ENCODE data around the gene SERPINE3.

SERPINE3 gene

DNA sequence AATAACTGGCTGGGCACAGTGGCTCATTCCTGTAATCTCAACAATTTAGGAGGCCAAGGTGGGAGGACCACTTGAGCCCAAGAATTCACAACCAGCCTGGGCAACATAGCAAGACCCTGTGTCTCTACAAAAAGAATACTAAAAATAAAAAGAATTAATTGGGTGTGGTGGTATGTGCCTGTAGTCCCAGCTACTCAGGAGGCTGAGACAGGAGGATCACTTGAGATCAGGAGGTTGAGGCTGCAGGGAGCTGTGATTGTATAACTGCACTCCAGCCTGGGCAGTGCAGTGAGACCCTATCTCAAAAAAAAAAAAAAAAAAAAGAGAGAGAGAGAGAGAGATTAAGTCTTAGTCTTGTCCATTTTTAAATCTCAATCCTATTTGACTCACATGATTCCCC, 35.6 kb upstream of the SERPINE3 start:
- DNase-seq: no peak
- Histone ChIP-seq H2BK15ac (replicated peaks; ENCODE audit: low read depth) (no peak overlapping the region), H3K18ac (ENCODE audit: low read length) (no peak overlapping the region), H3K79me2 (ENCODE audit: control insufficient read depth, insufficient read depth, low read length) (no peaks in the 10 kb centered on the region), H3K36me3 (ENCODE audit: control insufficient read depth, insufficient read depth, low read length) (no peaks in the 10 kb centered on the region), H3K79me1 (ENCODE audit: low read length) (no peaks in the 10 kb centered on the region), H3K23ac (ENCODE audit: low read length) (no peak overlapping the region), H3K4me2 (ENCODE audit: low read length) (no peak overlapping the region), H3K27me3 (ENCODE audit: insufficient read depth, low read length, poor library complexity) (no peaks in the 10 kb centered on the region), H4K5ac (ENCODE audit: low read length) (no peak overlapping the region), H3K4ac (ENCODE audit: low read depth, low read length) (no peak overlapping the region), H2BK120ac (ENCODE audit: low read depth, low read length) (no peak overlapping the region), H3K4me1 (ENCODE audit: control insufficient read depth, low read depth, low read length) (no peaks in the 10 kb centered on the region), H4K8ac (ENCODE audit: low read depth, low read length) (no peak overlapping the region), H3K4me3 (ENCODE audit: low read length) (no peak overlapping the region), H3K27ac (ENCODE audit: low read depth, low read length) (no peak overlapping the region), H2AK5ac (ENCODE audit: low read length) (no peak overlapping the region), H2BK5ac (ENCODE audit: low read length) (no peak overlapping the region), H3K9ac (ENCODE audit: low read length) (no peak overlapping the region), H3K56ac (ENCODE audit: low read length) (no peak overlapping the region)

DNA sequence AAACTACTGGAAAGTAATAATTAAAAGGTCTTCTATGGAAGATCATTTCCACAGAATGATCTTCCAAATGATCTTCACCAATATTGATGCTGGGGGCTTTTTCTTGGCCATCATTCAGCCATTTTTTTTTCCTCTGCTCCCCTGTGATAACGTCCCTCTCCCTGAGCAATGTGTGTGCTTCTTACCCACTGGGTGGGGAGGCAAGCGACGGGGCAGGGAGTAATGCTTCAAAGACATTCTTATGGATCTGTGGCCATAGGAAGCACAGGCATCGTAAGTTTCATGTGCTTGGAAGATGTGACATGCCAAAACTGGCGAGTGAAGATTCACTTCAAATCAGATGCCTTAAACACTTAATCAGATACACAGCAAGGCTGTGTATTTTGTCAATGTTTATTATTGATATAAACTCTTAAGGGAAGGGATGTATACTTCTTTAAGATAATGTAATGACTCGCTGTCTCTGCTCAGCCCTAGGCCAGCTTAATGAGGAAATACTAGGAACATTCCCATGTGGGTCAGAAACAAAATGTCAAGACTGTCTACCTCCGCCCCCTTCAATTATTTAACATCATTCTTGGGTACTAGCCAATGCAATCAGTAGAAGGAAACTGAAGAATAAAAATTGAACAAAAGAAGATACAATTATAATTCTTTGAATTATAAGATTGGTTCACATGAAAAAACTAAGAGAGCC, 34.1 kb upstream of the SERPINE3 start:
- no peak overlapping the region for H2BK5ac ChIP-seq (ENCODE audit: low read length)
- H3K4me2 ChIP-seq (ENCODE audit: low read length): no peak overlapping the region
- no peak overlapping the region for H3K4me3 ChIP-seq (ENCODE audit: low read length)
- H2BK120ac ChIP-seq (ENCODE audit: low read depth, low read length): no peak overlapping the region
- no peaks in the 10 kb centered on the region for H3K79me2 ChIP-seq (ENCODE audit: control insufficient read depth, insufficient read depth, low read length)
- H3K23ac ChIP-seq (ENCODE audit: low read length): no peak overlapping the region
- no peak overlapping the region for H2AK5ac ChIP-seq (ENCODE audit: low read length)
- H3K18ac ChIP-seq (ENCODE audit: low read length): no peak overlapping the region
- no peak overlapping the region for H3K4ac ChIP-seq (ENCODE audit: low read depth, low read length)
- no peaks in the 10 kb centered on the region for H3K79me1 ChIP-seq (ENCODE audit: low read length)
- no peaks in the 10 kb centered on the region for H3K27me3 ChIP-seq (ENCODE audit: insufficient read depth, low read length, poor library complexity)
- no peak overlapping the region for H3K27ac ChIP-seq (ENCODE audit: low read depth, low read length)
- H2BK15ac ChIP-seq (replicated peaks; ENCODE audit: low read depth): no peak overlapping the region
- H3K36me3 ChIP-seq (ENCODE audit: control insufficient read depth, insufficient read depth, low read length): no peaks in the 10 kb centered on the region
- H3K56ac ChIP-seq (ENCODE audit: low read length): no peak overlapping the region
- H3K4me1 ChIP-seq (ENCODE audit: control insufficient read depth, low read depth, low read length): no peaks in the 10 kb centered on the region
- no peak overlapping the region for H4K5ac ChIP-seq (ENCODE audit: low read length)
- no peak overlapping the region for H3K9ac ChIP-seq (ENCODE audit: low read length)
- DNase-seq: no peak
- WGBS (ENCODE audit: extremely low coverage, insufficient coverage, low lambda C conversion rate): no CpG with 5 or more reads among the region's 7 CpGs
- H4K8ac ChIP-seq (ENCODE audit: low read depth, low read length): no peak overlapping the region

GRCh38 chr13:51308781-51309180, 30.7 kb upstream of the SERPINE3 start:
- no peak overlapping the region for H3K18ac ChIP-seq (ENCODE audit: low read length)
- H3K4ac ChIP-seq (ENCODE audit: low read depth, low read length): no peak overlapping the region
- no peaks in the 10 kb centered on the region for H3K79me1 ChIP-seq (ENCODE audit: low read length)
- H2BK15ac ChIP-seq (replicated peaks; ENCODE audit: low read depth): no peak overlapping the region
- no peak overlapping the region for H4K5ac ChIP-seq (ENCODE audit: low read length)
- H3K36me3 ChIP-seq (ENCODE audit: control insufficient read depth, insufficient read depth, low read length): no peaks in the 10 kb centered on the region
- no peak overlapping the region for H2BK120ac ChIP-seq (ENCODE audit: low read depth, low read length)
- H3K4me1 ChIP-seq (ENCODE audit: control insufficient read depth, low read depth, low read length): no peaks in the 10 kb centered on the region
- no CpG with 5 or more reads among the region's 6 CpGs for WGBS (ENCODE audit: extremely low coverage, insufficient coverage, low lambda C conversion rate)
- no peak overlapping the region for H2AK5ac ChIP-seq (ENCODE audit: low read length)
- no peak overlapping the region for H3K23ac ChIP-seq (ENCODE audit: low read length)
- no peak overlapping the region for H2BK5ac ChIP-seq (ENCODE audit: low read length)
- no peak overlapping the region for H3K4me3 ChIP-seq (ENCODE audit: low read length)
- H3K4me2 ChIP-seq (ENCODE audit: low read length): no peak overlapping the region
- H3K27ac ChIP-seq (ENCODE audit: low read depth, low read length): no peak overlapping the region
- no peak for DNase-seq
- H3K9ac ChIP-seq (ENCODE audit: low read length): no peak overlapping the region
- H4K8ac ChIP-seq (ENCODE audit: low read depth, low read length): no peak overlapping the region
- no peaks in the 10 kb centered on the region for H3K79me2 ChIP-seq (ENCODE audit: control insufficient read depth, insufficient read depth, low read length)
- H3K56ac ChIP-seq (ENCODE audit: low read length): no peak overlapping the region
- H3K27me3 ChIP-seq (ENCODE audit: insufficient read depth, low read length, poor library complexity): no peaks in the 10 kb centered on the region

- no peak overlapping the region for H2BK15ac ChIP-seq (replicated peaks; ENCODE audit: low read depth)
- no peak overlapping the region for H2BK120ac ChIP-seq (ENCODE audit: low read depth, low read length)
- no peak overlapping the region for H3K4ac ChIP-seq (ENCODE audit: low read depth, low read length)
- DNase-seq: no peak
- no peaks in the 10 kb centered on the region for H3K36me3 ChIP-seq (ENCODE audit: control insufficient read depth, insufficient read depth, low read length)
- no peak overlapping the region for H3K4me2 ChIP-seq (ENCODE audit: low read length)
- H3K79me2 ChIP-seq (ENCODE audit: control insufficient read depth, insufficient read depth, low read length): no peaks in the 10 kb centered on the region
- no peaks in the 10 kb centered on the region for H3K79me1 ChIP-seq (ENCODE audit: low read length)
- H3K27ac ChIP-seq (ENCODE audit: low read depth, low read length): no peak overlapping the region
- no peak overlapping the region for H4K8ac ChIP-seq (ENCODE audit: low read depth, low read length)
- no peaks in the 10 kb centered on the region for H3K27me3 ChIP-seq (ENCODE audit: insufficient read depth, low read length, poor library complexity)
- H3K4me3 ChIP-seq (ENCODE audit: low read length): no peak overlapping the region
- no peak overlapping the region for H3K18ac ChIP-seq (ENCODE audit: low read length)
- H3K56ac ChIP-seq (ENCODE audit: low read length): no peak overlapping the region
- H3K23ac ChIP-seq (ENCODE audit: low read length): no peak overlapping the region
- no peak overlapping the region for H2BK5ac ChIP-seq (ENCODE audit: low read length)
- no CpG with 5 or more reads among the region's 2 CpGs for WGBS (ENCODE audit: extremely low coverage, insufficient coverage, low lambda C conversion rate)
- H2AK5ac ChIP-seq (ENCODE audit: low read length): no peak overlapping the region
- H3K9ac ChIP-seq (ENCODE audit: low read length): no peak overlapping the region
- H4K5ac ChIP-seq (ENCODE audit: low read length): no peak overlapping the region
- no peaks in the 10 kb centered on the region for H3K4me1 ChIP-seq (ENCODE audit: control insufficient read depth, low read depth, low read length)
These were observed 28.3 kb upstream of the SERPINE3 start for GRCh38 chr13:51311231-51311630.

DNA sequence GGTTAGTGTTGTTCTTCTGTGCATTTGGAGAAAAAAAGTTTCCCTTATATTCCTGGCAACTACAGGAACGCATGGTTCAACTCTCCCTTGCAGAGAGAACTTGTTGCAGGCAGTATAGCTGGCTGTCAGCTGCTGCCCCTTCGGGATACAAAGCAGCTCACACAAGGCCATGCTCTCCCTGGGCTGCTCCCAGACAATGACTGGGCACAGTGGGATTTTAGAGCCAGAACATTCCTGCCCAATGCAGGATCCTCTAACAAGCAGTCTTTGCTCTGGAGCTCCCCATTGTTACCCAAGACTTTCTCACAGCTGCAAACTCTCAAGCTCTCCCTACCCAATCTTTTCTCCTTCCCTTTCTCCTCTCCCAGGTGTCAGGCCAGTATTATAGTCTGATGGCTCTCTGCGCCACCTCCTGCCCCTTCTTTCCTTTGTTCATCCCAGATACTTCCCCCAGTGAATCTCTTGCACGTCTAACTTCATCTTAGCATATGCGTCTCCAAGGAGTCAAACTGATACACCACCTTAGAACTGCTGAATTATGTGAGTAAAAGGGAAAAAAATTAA, 27.5 kb upstream of the SERPINE3 start:
- Histone ChIP-seq H2BK5ac (ENCODE audit: low read length) (no peak overlapping the region), H3K4me2 (ENCODE audit: low read length) (no peak overlapping the region), H3K36me3 (ENCODE audit: control insufficient read depth, insufficient read depth, low read length) (no peaks in the 10 kb centered on the region), H3K56ac (ENCODE audit: low read length) (no peak overlapping the region), H3K79me1 (ENCODE audit: low read length) (no peaks in the 10 kb centered on the region), H3K4ac (ENCODE audit: low read depth, low read length) (no peak overlapping the region), H3K27me3 (ENCODE audit: insufficient read depth, low read length, poor library complexity) (no peaks in the 10 kb centered on the region), H4K8ac (ENCODE audit: low read depth, low read length) (no peak overlapping the region), H2BK120ac (ENCODE audit: low read depth, low read length) (no peak overlapping the region), H3K4me1 (ENCODE audit: control insufficient read depth, low read depth, low read length) (no peaks in the 10 kb centered on the region), H3K9ac (ENCODE audit: low read length) (no peak overlapping the region), H2AK5ac (ENCODE audit: low read length) (no peak overlapping the region), H2BK15ac (replicated peaks; ENCODE audit: low read depth) (no peak overlapping the region), H3K18ac (ENCODE audit: low read length) (no peak overlapping the region), H3K4me3 (ENCODE audit: low read length) (no peak overlapping the region), H4K5ac (ENCODE audit: low read length) (no peak overlapping the region), H3K23ac (ENCODE audit: low read length) (no peak overlapping the region), H3K27ac (ENCODE audit: low read depth, low read length) (no peak overlapping the region), H3K79me2 (ENCODE audit: control insufficient read depth, insufficient read depth, low read length) (no peaks in the 10 kb centered on the region)
- no CpG with 5 or more reads among the region's 5 CpGs for WGBS (ENCODE audit: extremely low coverage, insufficient coverage, low lambda C conversion rate)
- no peak for DNase-seq

DNA sequence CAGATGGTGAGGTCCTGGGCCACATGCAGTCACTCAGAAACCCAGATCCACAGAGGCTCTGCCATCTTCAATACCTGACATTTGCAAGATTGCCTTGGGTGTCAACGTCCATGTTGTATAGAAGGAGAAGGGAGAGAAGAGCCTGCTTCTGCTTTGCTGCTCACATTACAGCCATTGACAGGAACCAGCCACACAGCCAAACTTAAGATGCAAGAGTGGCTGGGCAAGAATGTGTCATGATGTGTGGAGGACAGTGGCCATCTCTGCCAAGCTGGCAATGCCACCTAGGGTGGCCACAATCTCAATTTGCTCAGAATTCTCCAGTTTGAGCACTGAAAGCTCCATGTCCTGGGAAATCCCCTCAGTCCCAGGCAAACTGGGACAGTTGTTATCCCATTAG, 25.9 kb upstream of the SERPINE3 start:
- Histone ChIP-seq H3K56ac (ENCODE audit: low read length) (no peak overlapping the region), H3K4me3 (ENCODE audit: low read length) (no peak overlapping the region), H4K8ac (ENCODE audit: low read depth, low read length) (no peak overlapping the region), H3K79me1 (ENCODE audit: low read length) (no peaks in the 10 kb centered on the region), H4K5ac (ENCODE audit: low read length) (no peak overlapping the region), H3K4me2 (ENCODE audit: low read length) (no peak overlapping the region), H2AK5ac (ENCODE audit: low read length) (no peak overlapping the region), H3K79me2 (ENCODE audit: control insufficient read depth, insufficient read depth, low read length) (no peaks in the 10 kb centered on the region), H3K23ac (ENCODE audit: low read length) (no peak overlapping the region), H3K36me3 (ENCODE audit: control insufficient read depth, insufficient read depth, low read length) (no peaks in the 10 kb centered on the region), H3K27ac (ENCODE audit: low read depth, low read length) (no peak overlapping the region), H2BK120ac (ENCODE audit: low read depth, low read length) (no peak overlapping the region), H3K27me3 (ENCODE audit: insufficient read depth, low read length, poor library complexity) (no peaks in the 10 kb centered on the region), H2BK5ac (ENCODE audit: low read length) (no peak overlapping the region), H2BK15ac (replicated peaks; ENCODE audit: low read depth) (no peak overlapping the region), H3K4ac (ENCODE audit: low read depth, low read length) (no peak overlapping the region), H3K9ac (ENCODE audit: low read length) (no peak overlapping the region), H3K4me1 (ENCODE audit: control insufficient read depth, low read depth, low read length) (no peaks in the 10 kb centered on the region), H3K18ac (ENCODE audit: low read length) (no peak overlapping the region)
- no peak for DNase-seq
- WGBS (ENCODE audit: extremely low coverage, insufficient coverage, low lambda C conversion rate): no CpG with 5 or more reads among the region's 1 CpG

All from mesendoderm (in vitro differentiated cells).